DND-41 (cell line): ENCODE data around the gene CD1B.
A peak's percentile ranks its signal among the peaks of the same experiment; 100 is the strongest.

Experiments used
- ATAC-seq: fragments of 200-7000 bp; cut with Tn5 transposase; 3 replicates; pipeline ENCODE4 v1.9.1; 2021; ENCODE audit warnings: low read depth; ENCODE audit not compliant: insufficient read depth
- DNase-seq: peaks from one replicate; pipeline ENCODE4 v3.0.0-alpha.2; 2020
- H2AFZ ChIP-seq: 2 replicates; pipeline ENCODE4 v1.6.0; 2012; ENCODE audit warnings: low read depth, low read length
- H3K27ac ChIP-seq: 2 replicates; pipeline ENCODE4 v1.5.1; 2012; ENCODE audit warnings: low read length, inconsistent platforms
- H3K27me3 ChIP-seq: fragments of 200-600 bp; sonication (generic); 2 replicates; pipeline ENCODE4 v1.6.0; 2012; ENCODE audit warnings: low read length, mild to moderate bottlenecking, inconsistent platforms; ENCODE audit not compliant: insufficient read depth, poor library complexity
- H3K36me3 ChIP-seq: 2 replicates; pipeline ENCODE4 v1.5.1; 2012; ENCODE audit warnings: low read length, inconsistent platforms; ENCODE audit not compliant: insufficient read depth
- H3K4me1 ChIP-seq: 2 replicates; pipeline ENCODE4 v1.5.1; 2012; ENCODE audit warnings: mild to moderate bottlenecking, low read length; ENCODE audit not compliant: insufficient read depth
- H3K4me2 ChIP-seq: 2 replicates; pipeline ENCODE4 v1.6.0; 2012; ENCODE audit warnings: mild to moderate bottlenecking, moderate library complexity, low read length, inconsistent platforms; ENCODE audit not compliant: insufficient read depth
- H3K4me3 ChIP-seq, 2 experiments: fragments of 200-600 bp in 1 of 2; shearing (Covaris generic) in 1 of 2; 2 replicates each; pipeline ENCODE4 v1.5.1; 2012 to 2016; ENCODE audit warnings: inconsistent platforms in 2 of 2, low read length in 2 of 2, mild to moderate bottlenecking in 2 of 2, low read depth in 1 of 2, moderate library complexity in 1 of 2
- H3K79me2 ChIP-seq: 2 replicates; pipeline ENCODE4 v1.6.0; 2012; ENCODE audit warnings: low read length, inconsistent platforms; ENCODE audit not compliant: insufficient read depth
- H3K9ac ChIP-seq: 2 replicates; pipeline ENCODE4 v1.6.0; 2012; ENCODE audit warnings: low read depth, mild to moderate bottlenecking, inconsistent platforms, low read length, moderate library complexity
- H3K9me3 ChIP-seq: 2 replicates; pipeline ENCODE4 v1.5.1; 2012; ENCODE audit warnings: low read length, moderate library complexity, mild to moderate bottlenecking, inconsistent platforms; ENCODE audit not compliant: insufficient read depth, severe bottlenecking
- H4K20me1 ChIP-seq: 2 replicates; pipeline ENCODE4 v1.6.0; 2012; ENCODE audit warnings: low read length; ENCODE audit not compliant: insufficient read depth
- EZH2 ChIP-seq: IDR thresholded peaks from 3 replicates; pipeline ENCODE4 v1.6.1; 2012; ENCODE audit warnings: borderline replicate concordance, low read depth, mild to moderate bottlenecking, moderate library complexity, low read length, inconsistent platforms; ENCODE audit not compliant: severe bottlenecking
- TF ChIP-seq, protein P1 (sequence below): IDR thresholded peaks from 2 replicates; pipeline ENCODE4 v1.5.1; 2012; ENCODE audit warnings: borderline replicate concordance, low read length, moderate library complexity, mild to moderate bottlenecking; ENCODE audit not compliant: poor library complexity, severe bottlenecking; ENCODE audit errors: extremely low read depth

Gene CD1B

DNA sequence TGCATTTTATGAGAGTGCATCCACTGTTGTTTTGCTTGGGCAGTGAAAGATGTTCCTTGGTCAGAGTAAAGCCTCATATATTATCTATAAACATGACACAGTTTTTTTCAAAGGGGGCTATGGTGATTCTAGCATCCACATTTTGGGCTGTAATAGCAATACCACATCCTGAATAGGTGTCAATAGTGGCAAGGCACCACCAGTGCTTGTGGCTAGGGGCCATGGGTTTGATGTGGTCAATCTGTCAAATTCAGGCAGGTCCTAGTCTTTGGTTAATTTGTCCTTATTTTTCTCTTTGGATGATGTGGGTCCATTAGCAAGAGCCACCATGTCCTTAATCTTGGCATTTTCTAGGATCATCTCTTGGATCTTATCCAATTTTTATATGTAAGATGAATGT lies 35.5 kb upstream of the CD1B start:
- Histone ChIP-seq H3K4me1 (peaks cover 51% of the 10 kb centered on the region), H3K27ac (peak overlapping the region; percentile 47; the same call in 1 of the 2 replicates), H3K27me3 (no peaks in the 10 kb centered on the region), H2AFZ (no peak overlapping the region), H3K36me3 (peaks cover 5% of the 10 kb centered on the region; the same call in 1 of the 2 replicates), H3K9ac (no peak overlapping the region), H3K4me2 (no peak overlapping the region), H3K79me2 (no peaks in the 10 kb centered on the region), H3K9me3 (peaks cover 12% of the 10 kb centered on the region), H4K20me1 (no peaks in the 10 kb centered on the region), H3K4me3 (no peak overlapping the region)
- peak; percentile 75 for ATAC-seq
- peak; percentile 74 for DNase-seq
- no peak for TF ChIP-seq EZH2
- TF ChIP-seq, protein P1, sequence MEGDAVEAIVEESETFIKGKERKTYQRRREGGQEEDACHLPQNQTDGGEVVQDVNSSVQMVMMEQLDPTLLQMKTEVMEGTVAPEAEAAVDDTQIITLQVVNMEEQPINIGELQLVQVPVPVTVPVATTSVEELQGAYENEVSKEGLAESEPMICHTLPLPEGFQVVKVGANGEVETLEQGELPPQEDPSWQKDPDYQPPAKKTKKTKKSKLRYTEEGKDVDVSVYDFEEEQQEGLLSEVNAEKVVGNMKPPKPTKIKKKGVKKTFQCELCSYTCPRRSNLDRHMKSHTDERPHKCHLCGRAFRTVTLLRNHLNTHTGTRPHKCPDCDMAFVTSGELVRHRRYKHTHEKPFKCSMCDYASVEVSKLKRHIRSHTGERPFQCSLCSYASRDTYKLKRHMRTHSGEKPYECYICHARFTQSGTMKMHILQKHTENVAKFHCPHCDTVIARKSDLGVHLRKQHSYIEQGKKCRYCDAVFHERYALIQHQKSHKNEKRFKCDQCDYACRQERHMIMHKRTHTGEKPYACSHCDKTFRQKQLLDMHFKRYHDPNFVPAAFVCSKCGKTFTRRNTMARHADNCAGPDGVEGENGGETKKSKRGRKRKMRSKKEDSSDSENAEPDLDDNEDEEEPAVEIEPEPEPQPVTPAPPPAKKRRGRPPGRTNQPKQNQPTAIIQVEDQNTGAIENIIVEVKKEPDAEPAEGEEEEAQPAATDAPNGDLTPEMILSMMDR = no peak

DNA sequence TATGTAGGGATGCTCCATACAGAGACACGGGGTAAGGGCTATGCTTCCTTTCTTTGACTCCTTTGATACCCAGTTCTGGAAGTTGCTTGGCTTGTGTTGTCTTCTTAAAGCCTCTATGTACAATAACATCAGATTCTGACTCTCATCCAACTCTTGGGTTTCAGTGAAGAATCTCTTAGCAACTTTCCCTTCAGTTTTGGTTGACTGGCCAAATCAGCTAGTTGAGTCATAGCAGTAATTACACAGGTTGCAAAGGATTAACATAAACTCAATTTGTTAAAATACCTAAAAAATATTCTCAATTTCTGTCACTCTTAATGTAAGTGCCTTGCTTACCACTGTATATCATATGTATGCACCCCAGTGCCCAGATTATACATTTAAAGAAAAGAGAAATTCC lies 31.6 kb upstream of the CD1B start:
- H3K9me3 ChIP-seq = no peaks in the 10 kb centered on the region
- no peaks in the 10 kb centered on the region for H3K27me3 ChIP-seq
- H4K20me1 ChIP-seq = no peaks in the 10 kb centered on the region
- TF ChIP-seq, protein P1 = no peak
- TF ChIP-seq EZH2 = no peak
- ATAC-seq = no peak
- no peaks in the 10 kb centered on the region for H3K36me3 ChIP-seq
- H3K27ac ChIP-seq = peak overlapping the region; percentile 86
- no peak overlapping the region for H2AFZ ChIP-seq
- DNase-seq = no peak
- peaks cover under 1% of the 10 kb centered on the region; the same call in 1 of the 2 replicates for H3K79me2 ChIP-seq
- H3K4me2 ChIP-seq = peak overlapping the region; percentile 37; the same call in 1 of the 2 replicates
- H3K9ac ChIP-seq = peak overlapping the region; percentile 29
- peaks cover 46% of the 10 kb centered on the region for H3K4me1 ChIP-seq
- peak overlapping the region in 1 of 2 experiments; percentile 15; a peak in 1 of 4 replicates for H3K4me3 ChIP-seq

DNA sequence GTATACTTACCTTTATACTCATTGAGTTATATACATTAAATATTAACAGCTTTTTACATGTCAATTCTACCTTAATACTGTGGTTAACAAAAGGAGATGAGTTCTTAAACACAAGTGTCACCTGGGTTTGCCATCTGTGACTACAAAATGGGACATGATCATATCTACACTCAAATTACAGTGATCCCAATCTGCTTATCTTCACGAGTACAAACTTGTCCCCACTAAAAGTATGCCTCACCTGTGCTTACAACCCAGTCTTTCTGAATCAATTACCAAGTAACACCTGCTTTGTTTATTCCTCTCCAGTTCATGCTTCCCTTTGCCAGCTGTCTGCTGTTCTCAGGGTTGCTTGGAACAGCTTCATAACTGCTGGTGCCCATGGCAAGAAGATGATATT lies 31.2 kb upstream of the CD1B start:
- no peak for TF ChIP-seq EZH2
- TF ChIP-seq, protein P1 = no peak
- Histone ChIP-seq H4K20me1 (no peaks in the 10 kb centered on the region), H3K79me2 (peaks cover 5% of the 10 kb centered on the region), H3K36me3 (0 out of 2 replicates have a peak, but pooled peaks cover 3% of the 10 kb centered on the region), H3K9me3 (no peaks in the 10 kb centered on the region), H3K27me3 (no peaks in the 10 kb centered on the region), H2AFZ (no peak overlapping the region), H3K9ac (peak overlapping the region; percentile 29), H3K4me3 (peak overlapping the region in 1 of 2 experiments; percentile 15; a peak in 1 of 4 replicates), H3K4me2 (peak overlapping the region; percentile 37; the same call in 1 of the 2 replicates), H3K27ac (peak overlapping the region; percentile 86), H3K4me1 (peaks cover 49% of the 10 kb centered on the region)
- DNase-seq (peak; percentile 32), ATAC-seq (peak; percentile 41)
